GM18505 (cell line): ENCODE data around the gene PCDH1.

ENCODE experiments used
- ATAC-seq: cut with Tn5 transposase; IDR thresholded peaks from one replicate; pipeline ENCODE4 v1.9.1; 2021; ENCODE audit not compliant: unreplicated experiment
- POLR2A ChIP-seq: IDR thresholded peaks from 4 replicates; pipeline ENCODE4 v1.6.1; 2011; ENCODE audit warnings: borderline replicate concordance; ENCODE audit not compliant: insufficient read depth, insufficient read length; ENCODE audit errors: extremely low read depth

Gene PCDH1

GRCh38 chr5:141861194-141861593, 17.0 kb downstream of the PCDH1 start:
- TF ChIP-seq POLR2A, result no peak

GRCh38 chr5:141858079-141858765, 20.0 kb downstream of the PCDH1 start:
- ATAC-seq, result no peak
- TF ChIP-seq POLR2A, result no peak

More at GRCh38 chr5:141861194-141861593, 17.0 kb downstream of the PCDH1 start:
- no peak for ATAC-seq

- no peak for ATAC-seq
- no peak for TF ChIP-seq POLR2A
Measured at GRCh38 chr5:141857226-141857625, 21.0 kb downstream of the PCDH1 start.

- ATAC-seq, result no peak
- no peak for TF ChIP-seq POLR2A
Measured at GRCh38 chr5:141856037-141856790, 22.0 kb downstream of the PCDH1 start.

GRCh38 chr5:141855265-141856036, 22.8 kb downstream of the PCDH1 start:
- no peak for TF ChIP-seq POLR2A
- ATAC-seq, result no peak

GRCh38 chr5:141853895-141854626, 24.1 kb downstream of the PCDH1 start:
- no peak for ATAC-seq

GRCh38 chr5:141852448-141852847, 25.8 kb downstream of the PCDH1 start:
- TF ChIP-seq POLR2A, result no peak
- ATAC-seq, result no peak

More at GRCh38 chr5:141853895-141854626, 24.1 kb downstream of the PCDH1 start:
- TF ChIP-seq POLR2A, result no peak

- no peak for TF ChIP-seq POLR2A
- ATAC-seq, result no peak
Measured at GRCh38 chr5:141851195-141851874, 26.9 kb downstream of the PCDH1 start.

- ATAC-seq, result no peak
- no peak for TF ChIP-seq POLR2A
Measured at GRCh38 chr5:141850786-141851185, 27.4 kb downstream of the PCDH1 start.

GRCh38 chr5:141850244-141850768, 27.9 kb downstream of the PCDH1 start:
- TF ChIP-seq POLR2A, result no peak

GRCh38 chr5:141849415-141850243, 28.6 kb downstream of the PCDH1 start:
- peak; percentile 42 for TF ChIP-seq POLR2A
- ATAC-seq, result peak; percentile 57

More at GRCh38 chr5:141850244-141850768, 27.9 kb downstream of the PCDH1 start:
- peak; percentile 4 for ATAC-seq
